Transverse colon (tissue), 4 donors: Measurements from ENCODE around the gene DYNC2LI1. TPM values are rescaled to one million over a fixed set of nuclear protein-coding genes. Genes with fewer than 3 reads are reported as not detected.
A peak's percentile ranks its signal among the peaks of the same experiment; 100 is the strongest.

Experiments used
- DNase-seq: peaks from one replicate; pipeline ENCODE4 v3.0.0-alpha.2; 2019
- H3K27ac ChIP-seq, 4 donors: fragments of 200-600 bp; sonication (generic); 2 replicates each; pipeline ENCODE4 v1.5.1; 2016 to 2018; ENCODE audit warnings: inconsistent platforms in 4 of 4
- H3K27me3 ChIP-seq: fragments of 200-600 bp; sonication (generic); 2 replicates; pipeline ENCODE4 v1.5.1; 2017; ENCODE audit warnings: inconsistent platforms
- H3K36me3 ChIP-seq, 4 donors: fragments of 200-600 bp; sonication (generic); 2 replicates each; pipeline ENCODE4 v1.5.1; 2017 to 2019; ENCODE audit warnings: inconsistent platforms in 4 of 4
- H3K4me1 ChIP-seq, 4 donors: fragments of 200-600 bp; sonication (generic); 2 replicates each; pipeline ENCODE4 v1.5.1; 2017 to 2020; ENCODE audit warnings: inconsistent platforms in 4 of 4
- H3K4me3 ChIP-seq, 4 donors: fragments of 200-600 bp; sonication (generic); 1 replicate in 1 of 4; 2 replicates in 3 of 4; pipeline versions ENCODE4 v1.5.1 to v1.6.1; 2017 to 2019; ENCODE audit warnings: inconsistent platforms in 4 of 4
- H3K9me3 ChIP-seq, 2 donors: fragments of 200-600 bp; sonication (generic); 2 replicates each; pipeline ENCODE4 v1.5.1; 2017 to 2019; ENCODE audit warnings: inconsistent platforms in 2 of 2
- EP300 ChIP-seq: sonication (generic); formaldehyde crosslinking; IDR thresholded peaks from one replicate; pipeline ENCODE4 v1.6.1; 2017; ENCODE audit warnings: antibody characterized with exemption, low read depth
- POLR2A ChIP-seq: fragments of 450-650 bp; IDR thresholded peaks from one replicate; pipeline ENCODE4 v1.6.1; 2016; ENCODE audit warnings: antibody characterized with exemption, mild to moderate bottlenecking, moderate library complexity
- POLR2AphosphoS5 ChIP-seq, 3 donors: sonication (generic); formaldehyde crosslinking; IDR thresholded peaks; one replicate each; pipeline ENCODE4 v1.6.1; 2016; ENCODE audit warnings: antibody characterized with exemption in 3 of 3
- WGBS, 2 donors: methylation state at CpG; one replicate each; pipeline ENCODE4 v1.1.5; 2018; ENCODE audit warnings: low coverage in 1 of 2; 5-methylcytosine and 5-hydroxymethylcytosine counted together
- in situ Hi-C, 4 donors: fragments of 200-750 bp; cut with MboI; loops; one replicate each; pipeline versions ENCODE4 v1.15.0 to v1.15.1; 2017; ENCODE audit warnings: low sequenced_read_pairs in 3 of 4, low pct_ligation_motif_present in 1 of 4, low pct_unique_long_range_greater_than_20kb in 1 of 4
- intact Hi-C: fragments of 100-400 bp; cut with DNase I; formaldehyde crosslinking; loops from one replicate; pipeline ENCODE4 v1.15.1; 2023; ENCODE audit warnings: low total_unique reads
- total RNA-seq, 4 donors: library from RNA; depleted of rRNA; stranded (reverse); fragments of >200 nt; gene quantifications; one replicate each; pipeline ENCODE4 v1.1.0, GENCODE V29; 2016
- TF ChIP-seq, protein P1 (sequence below), 5 experiments: fragments of 200-600 bp in 3 of 5; fragments of 450-650 bp in 2 of 5; sonication (generic) in 3 of 5; IDR thresholded peaks; 1 replicate in 2 of 5; 2 replicates in 3 of 5; pipeline ENCODE4 v1.5.1; 2016 to 2017; ENCODE audit warnings: antibody characterized with exemption in 5 of 5, inconsistent platforms in 3 of 5, mild to moderate bottlenecking in 2 of 5, moderate library complexity in 1 of 5

The DYNC2LI1 gene
- total RNA-seq, 4 donors from 2014 or later: 6.6 to 26.9 (median 20.2) TPM

DNA sequence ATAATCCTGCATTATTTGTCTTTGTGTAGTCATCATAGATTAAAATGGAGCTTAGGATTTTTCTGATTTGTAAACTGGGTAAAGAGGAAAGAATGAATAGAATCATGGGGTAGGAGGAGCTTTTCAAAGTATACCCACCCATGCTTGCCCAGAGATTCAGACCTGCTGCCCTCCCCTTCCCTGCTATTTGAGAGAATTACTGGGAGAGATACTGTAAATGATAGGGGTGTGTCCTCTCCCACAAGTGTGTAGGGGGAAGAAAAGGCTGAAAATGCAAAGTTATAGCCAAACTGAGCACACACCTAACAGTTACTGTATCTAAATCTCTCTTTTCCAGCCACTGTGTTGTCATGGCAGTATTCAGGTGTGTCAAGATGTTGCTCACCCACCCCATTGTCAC lies 21.5 kb upstream of the DYNC2LI1 start:
- intact Hi-C loops: no loop called here
- H3K4me1 ChIP-seq: no peaks in the 10 kb centered on the region
- no peaks in the 10 kb centered on the region for H3K36me3 ChIP-seq
- in situ Hi-C loops: no loop called here
- TF ChIP-seq, protein P1, sequence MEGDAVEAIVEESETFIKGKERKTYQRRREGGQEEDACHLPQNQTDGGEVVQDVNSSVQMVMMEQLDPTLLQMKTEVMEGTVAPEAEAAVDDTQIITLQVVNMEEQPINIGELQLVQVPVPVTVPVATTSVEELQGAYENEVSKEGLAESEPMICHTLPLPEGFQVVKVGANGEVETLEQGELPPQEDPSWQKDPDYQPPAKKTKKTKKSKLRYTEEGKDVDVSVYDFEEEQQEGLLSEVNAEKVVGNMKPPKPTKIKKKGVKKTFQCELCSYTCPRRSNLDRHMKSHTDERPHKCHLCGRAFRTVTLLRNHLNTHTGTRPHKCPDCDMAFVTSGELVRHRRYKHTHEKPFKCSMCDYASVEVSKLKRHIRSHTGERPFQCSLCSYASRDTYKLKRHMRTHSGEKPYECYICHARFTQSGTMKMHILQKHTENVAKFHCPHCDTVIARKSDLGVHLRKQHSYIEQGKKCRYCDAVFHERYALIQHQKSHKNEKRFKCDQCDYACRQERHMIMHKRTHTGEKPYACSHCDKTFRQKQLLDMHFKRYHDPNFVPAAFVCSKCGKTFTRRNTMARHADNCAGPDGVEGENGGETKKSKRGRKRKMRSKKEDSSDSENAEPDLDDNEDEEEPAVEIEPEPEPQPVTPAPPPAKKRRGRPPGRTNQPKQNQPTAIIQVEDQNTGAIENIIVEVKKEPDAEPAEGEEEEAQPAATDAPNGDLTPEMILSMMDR (IDR thresholded peaks at IDR 0.05): no peak
- TF ChIP-seq EP300 (no peak), POLR2AphosphoS5 (IDR thresholded peaks at IDR 0.05) (no peak), POLR2A (no peak)
- no peak overlapping the region for H3K27ac ChIP-seq
- no peaks in the 10 kb centered on the region for H3K9me3 ChIP-seq
- H3K4me3 ChIP-seq: no peak overlapping the region
- DNase-seq: no peak
- no peaks in the 10 kb centered on the region for H3K27me3 ChIP-seq

DNA sequence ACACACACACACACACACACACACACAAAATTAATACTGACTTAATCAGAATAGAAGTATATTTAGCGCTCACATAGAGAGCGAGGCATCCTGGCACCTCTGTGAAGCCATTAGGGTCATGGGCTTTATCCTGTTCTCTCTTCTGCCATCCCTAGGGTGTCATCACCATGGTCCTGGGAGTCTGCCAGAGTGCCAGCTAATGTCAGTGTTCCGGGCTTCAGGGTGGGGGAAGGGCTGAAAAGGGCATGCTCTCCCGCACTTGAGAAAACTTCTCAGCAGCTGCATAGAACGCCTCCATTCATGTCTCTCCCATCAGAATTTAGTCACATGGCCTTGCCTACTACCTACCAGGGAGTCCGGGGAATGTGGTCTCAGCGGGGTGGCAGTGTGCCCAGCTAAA lies 19.7 kb upstream of the DYNC2LI1 start:
- in situ Hi-C loops (no loop called here), intact Hi-C loops (no loop called here)
- TF ChIP-seq, protein P1 (IDR thresholded peaks at IDR 0.05): no peak
- TF ChIP-seq POLR2AphosphoS5 (IDR thresholded peaks at IDR 0.05) (no peak), EP300 (no peak), POLR2A (no peak)
- Histone ChIP-seq H3K4me3 (no peak overlapping the region), H3K36me3 (no peaks in the 10 kb centered on the region), H3K27ac (no peak overlapping the region), H3K9me3 (no peaks in the 10 kb centered on the region), H3K4me1 (peaks cover 0 to 5% (median 0%) of the 10 kb centered on the region in 4 donors), H3K27me3 (no peaks in the 10 kb centered on the region)
- no peak for DNase-seq
- 86% methylated on average over 7 of the region's 7 CpGs; no CpG with 5 or more reads in 1 of the 2 donors for WGBS, 2 donors

DNA sequence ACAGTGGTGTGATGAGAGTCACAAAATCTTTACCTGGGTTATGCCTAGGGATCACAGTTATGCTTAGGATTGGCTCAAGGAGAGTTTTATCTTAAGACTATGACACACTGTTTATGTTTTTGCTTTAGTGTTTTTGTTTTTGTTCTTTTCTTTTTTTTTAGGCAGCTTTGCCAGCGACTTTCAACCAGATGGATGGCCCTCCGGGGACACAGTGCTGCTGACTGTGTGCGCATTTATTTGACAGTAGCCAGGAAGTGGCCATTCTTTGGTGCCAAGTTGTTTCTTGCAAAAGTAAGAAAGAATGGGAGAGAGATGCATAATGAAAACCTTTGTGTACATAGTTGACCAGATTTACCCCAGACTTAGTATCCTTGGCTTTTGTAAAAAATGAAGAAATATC lies 15.1 kb upstream of the DYNC2LI1 start:
- TF ChIP-seq, protein P1 (IDR thresholded peaks at IDR 0.05): no peak
- TF ChIP-seq POLR2AphosphoS5 (IDR thresholded peaks at IDR 0.05) (no peak), EP300 (no peak), POLR2A (no peak)
- H3K4me1 ChIP-seq: peaks cover 0 to 8% (median 0%) of the 10 kb centered on the region in 4 donors
- in situ Hi-C loops (no loop called here), intact Hi-C loops (no loop called here)
- peak overlapping the region in 1 of 4 donors; percentile 13 for H3K27ac ChIP-seq
- H3K27me3 ChIP-seq: no peaks in the 10 kb centered on the region
- H3K36me3 ChIP-seq: no peaks in the 10 kb centered on the region
- no peaks in the 10 kb centered on the region for H3K9me3 ChIP-seq
- H3K4me3 ChIP-seq: no peak overlapping the region
- DNase-seq: no peak
- WGBS, 2 donors: 59 to 81% methylated on average over 3 of the region's 3 CpGs

DNA sequence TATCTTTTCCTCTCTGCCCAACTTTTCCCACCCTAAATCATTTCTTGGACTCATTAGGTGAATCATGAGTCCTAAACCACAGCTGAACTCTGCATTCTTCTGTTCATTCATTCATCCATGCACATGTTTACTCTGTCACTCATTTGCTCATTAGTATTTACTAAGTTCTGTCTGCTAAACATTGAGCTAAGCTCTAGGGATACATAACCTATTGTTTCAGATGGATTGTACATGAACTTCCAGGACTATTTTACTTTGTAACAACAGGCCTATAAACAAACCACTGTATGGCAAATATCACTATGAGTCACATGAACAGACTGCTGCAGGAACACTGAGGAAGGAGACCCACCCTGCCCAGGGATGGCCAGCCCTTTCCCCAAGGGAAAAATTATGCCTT lies 14.6 kb upstream of the DYNC2LI1 start:
- H3K36me3 ChIP-seq: no peaks in the 10 kb centered on the region
- in situ Hi-C loops: no loop called here

More for the DNA sequence above, 14.6 kb upstream of the DYNC2LI1 start:
- intact Hi-C loops: no loop called here
- no peaks in the 10 kb centered on the region for H3K9me3 ChIP-seq
- TF ChIP-seq POLR2AphosphoS5 (IDR thresholded peaks at IDR 0.05) (no peak), POLR2A (no peak), EP300 (no peak)
- TF ChIP-seq, protein P1 (IDR thresholded peaks at IDR 0.05): no peak
- no peaks in the 10 kb centered on the region for H3K27me3 ChIP-seq
- peaks cover under 1 to 8% (median 3%) of the 10 kb centered on the region in 4 donors for H3K4me1 ChIP-seq
- H3K27ac ChIP-seq: peak overlapping the region in 1 of 4 donors; percentile 13
- no peak for DNase-seq
- H3K4me3 ChIP-seq: no peak overlapping the region
